T-helper 1 cell treated with Interleukin-12 subunit alpha and Interleukin-12 subunit beta and Interleukin-4 antibody, amounts not matched to agents 30 μg/mL and 1 μg/mL, for 36 hours (primary cell): ENCODE measurements around the gene PHLDA2.
"Not testable (repeated sequence)": the region's sequence is repeated elsewhere in the genome, so short reads cannot be mapped to it uniquely, and the experiment has no call there.

Experiments used
- H3K27ac Mint-ChIP-seq: one replicate; pipeline ENCODE4 v1.8.0; 2021; ENCODE audit warnings: mild to moderate bottlenecking, mixed read lengths
- H3K27me3 Mint-ChIP-seq: one replicate; pipeline ENCODE4 v1.8.0; 2021; ENCODE audit warnings: low read depth, mixed read lengths
- H3K36me3 Mint-ChIP-seq: one replicate; pipeline ENCODE4 v1.8.0; 2021; ENCODE audit warnings: low read depth, mixed read lengths
- H3K4me1 Mint-ChIP-seq: one replicate; pipeline ENCODE4 v1.8.0; 2021; ENCODE audit warnings: low read depth, mixed read lengths
- H3K4me3 Mint-ChIP-seq: one replicate; pipeline ENCODE4 v1.8.0; 2021; ENCODE audit warnings: mild to moderate bottlenecking, moderate library complexity, mixed read lengths
- H3K9me3 Mint-ChIP-seq: one replicate; pipeline ENCODE4 v1.8.0; 2021; ENCODE audit warnings: mixed read lengths

Gene PHLDA2

GRCh38 chr11:2938458-2939418 is 9.5 kb upstream of the PHLDA2 start:
- H3K4me1 Mint-ChIP-seq, H3K4me3 Mint-ChIP-seq, H3K27me3 Mint-ChIP-seq: not testable (repeated sequence)
- Mint-ChIP-seq H3K27ac (peak overlapping the region; percentile 37), H3K36me3 (peaks cover 22% of the 10 kb centered on the region), H3K9me3 (peaks cover 28% of the 10 kb centered on the region)

DNA sequence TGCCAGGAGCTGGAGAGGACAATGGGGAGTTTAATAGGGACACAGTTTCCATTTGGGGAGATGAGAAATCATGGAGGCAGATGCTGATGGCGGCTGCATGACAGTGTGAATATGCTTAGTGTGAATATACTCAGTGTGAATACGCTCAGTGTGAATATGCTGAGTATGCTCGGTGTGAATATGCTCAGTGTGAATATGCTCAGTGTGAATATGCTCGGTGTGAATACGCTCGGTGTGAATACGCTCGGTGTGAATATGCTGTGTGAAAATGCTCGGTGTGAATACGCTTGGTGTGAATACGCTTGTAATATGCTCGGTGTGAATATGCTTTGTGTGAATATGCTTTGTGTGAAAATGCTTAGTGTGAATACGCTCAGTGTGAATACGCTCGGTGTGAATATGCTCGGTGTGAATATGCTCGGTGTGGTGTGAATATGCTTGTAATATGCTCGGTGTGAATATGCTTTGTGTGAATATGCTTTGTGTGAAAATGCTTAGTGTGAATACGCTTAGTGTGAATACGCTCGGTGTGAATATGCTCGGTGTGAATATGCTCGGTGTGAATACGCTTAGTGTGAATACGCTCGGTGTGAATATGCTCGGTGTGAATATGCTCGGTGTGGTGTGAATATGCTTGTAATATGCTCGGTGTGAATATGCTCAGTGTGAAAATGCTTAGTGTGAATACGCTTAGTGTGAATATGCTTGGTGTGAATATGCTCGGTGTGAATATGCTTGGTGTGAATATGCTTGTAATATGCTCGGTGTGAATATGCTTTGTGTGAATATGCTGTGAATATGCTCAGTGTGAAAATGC is 8.6 kb upstream of the PHLDA2 start:
- H3K4me1 Mint-ChIP-seq, H3K4me3 Mint-ChIP-seq: not testable (repeated sequence)
- H3K27ac Mint-ChIP-seq, result peak overlapping the region; percentile 78

DNA sequence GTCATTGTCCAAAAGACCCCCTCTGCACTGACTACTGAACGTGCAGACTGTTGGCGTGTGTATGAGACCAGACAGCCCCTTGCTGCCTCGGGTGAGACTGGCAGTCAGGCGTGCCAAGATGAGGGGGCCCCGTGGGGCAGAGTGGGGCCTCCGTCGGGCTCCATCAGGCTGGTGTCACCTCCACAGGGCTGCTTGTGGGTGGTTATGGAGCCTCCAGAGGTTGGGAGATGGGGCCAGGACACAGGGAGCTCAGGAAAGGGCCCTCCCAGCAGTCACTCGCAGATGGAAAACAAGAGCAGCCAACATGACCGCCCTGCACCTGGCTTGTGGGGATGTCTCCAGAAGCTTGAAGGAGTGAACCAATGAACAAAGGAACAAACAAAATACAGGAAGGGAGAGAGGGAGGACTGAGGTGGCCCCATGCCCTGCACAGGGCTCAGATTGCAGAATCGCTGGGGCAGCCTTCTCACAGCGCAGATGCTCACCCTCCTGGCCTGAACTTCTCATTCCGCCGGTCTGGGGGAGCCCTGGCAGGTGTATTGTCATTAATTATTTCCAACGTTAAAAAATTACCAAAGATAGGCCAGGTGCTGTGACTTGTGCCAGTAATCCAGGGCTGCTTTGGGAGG is 5.5 kb upstream of the PHLDA2 start:
- Mint-ChIP-seq H3K27ac (no peak overlapping the region), H3K27me3 (peaks cover 8% of the 10 kb centered on the region), H3K4me3 (no peak overlapping the region), H3K36me3 (peaks cover 20% of the 10 kb centered on the region), H3K4me1 (peaks cover 9% of the 10 kb centered on the region), H3K9me3 (peaks cover 26% of the 10 kb centered on the region)

More for the DNA sequence above, 8.6 kb upstream of the PHLDA2 start:
- Mint-ChIP-seq H3K9me3 (peaks cover 28% of the 10 kb centered on the region), H3K36me3 (peaks cover 22% of the 10 kb centered on the region)
- not testable (repeated sequence) for H3K27me3 Mint-ChIP-seq

GRCh38 chr11:2934021-2934550 is 4.9 kb upstream of the PHLDA2 start:
- H3K9me3 Mint-ChIP-seq, result peaks cover 22% of the 10 kb centered on the region
- peaks cover 9% of the 10 kb centered on the region for H3K27me3 Mint-ChIP-seq
- H3K36me3 Mint-ChIP-seq, result peaks cover 16% of the 10 kb centered on the region
- H3K4me1 Mint-ChIP-seq, result peaks cover 9% of the 10 kb centered on the region
- peak overlapping the region; percentile 63 for H3K27ac Mint-ChIP-seq
- H3K4me3 Mint-ChIP-seq, result no peak overlapping the region

DNA sequence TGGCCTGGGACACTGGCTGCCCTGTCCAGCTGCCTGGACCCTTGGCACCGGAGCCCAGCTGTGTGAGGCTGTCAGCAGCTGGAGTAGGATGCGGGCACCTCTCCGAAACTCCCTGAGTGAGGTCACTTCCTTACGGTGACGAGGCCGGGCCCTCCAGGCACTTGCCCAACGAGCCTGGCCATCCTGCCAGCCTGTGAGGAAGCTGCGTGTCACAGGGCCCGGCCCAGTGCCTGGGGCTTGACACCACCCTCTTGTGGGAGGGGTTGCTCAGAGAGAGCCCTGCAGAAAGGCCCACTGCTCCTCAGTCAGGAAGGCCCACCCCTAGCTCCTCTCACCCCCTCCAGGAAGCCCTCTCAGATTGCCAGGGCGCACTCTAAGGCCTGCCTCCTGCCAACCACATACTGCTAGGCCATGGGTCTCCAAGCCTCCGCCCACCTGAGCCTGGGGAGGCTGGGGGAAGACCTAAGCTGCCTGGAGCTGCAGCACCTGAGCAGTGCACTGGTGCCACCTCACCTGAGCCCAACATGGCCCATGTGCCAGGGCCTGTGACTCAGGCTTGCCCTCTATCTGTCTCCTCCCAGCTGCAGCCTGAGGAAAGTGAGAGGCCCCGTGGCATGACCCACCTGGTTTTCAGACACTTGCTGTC is 4.3 kb upstream of the PHLDA2 start:
- H3K36me3 Mint-ChIP-seq, result peaks cover 11% of the 10 kb centered on the region
- H3K4me1 Mint-ChIP-seq, result peaks cover 11% of the 10 kb centered on the region
- peaks cover 12% of the 10 kb centered on the region for H3K27me3 Mint-ChIP-seq
- peaks cover 16% of the 10 kb centered on the region for H3K9me3 Mint-ChIP-seq
- peak overlapping the region; percentile 63 for H3K27ac Mint-ChIP-seq
- no peak overlapping the region for H3K4me3 Mint-ChIP-seq

DNA sequence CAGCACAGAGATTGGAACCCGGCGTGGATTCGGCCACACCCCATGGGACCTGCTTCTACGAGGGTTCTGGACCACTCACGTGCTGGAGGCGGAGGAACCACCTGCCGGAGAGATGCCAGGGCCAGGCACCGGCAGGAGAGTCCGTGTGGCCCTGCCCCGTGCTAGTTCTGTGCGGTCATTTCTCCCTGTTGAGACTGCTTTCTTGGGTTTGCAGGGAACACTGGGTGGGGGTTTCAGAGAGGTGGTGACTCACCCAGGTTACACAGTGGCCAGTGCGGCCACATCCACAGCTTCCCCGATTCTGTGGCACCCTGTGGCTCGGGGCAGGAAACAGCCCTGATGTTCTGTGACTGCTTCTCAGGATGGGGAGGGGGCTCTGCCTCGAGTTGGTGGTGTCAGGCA is 3.6 kb upstream of the PHLDA2 start:
- Mint-ChIP-seq H3K27me3 (peaks cover 18% of the 10 kb centered on the region), H3K9me3 (peaks cover 10% of the 10 kb centered on the region), H3K36me3 (peaks cover 5% of the 10 kb centered on the region), H3K4me3 (no peak overlapping the region), H3K27ac (peak overlapping the region; percentile 41), H3K4me1 (peaks cover 16% of the 10 kb centered on the region)

DNA sequence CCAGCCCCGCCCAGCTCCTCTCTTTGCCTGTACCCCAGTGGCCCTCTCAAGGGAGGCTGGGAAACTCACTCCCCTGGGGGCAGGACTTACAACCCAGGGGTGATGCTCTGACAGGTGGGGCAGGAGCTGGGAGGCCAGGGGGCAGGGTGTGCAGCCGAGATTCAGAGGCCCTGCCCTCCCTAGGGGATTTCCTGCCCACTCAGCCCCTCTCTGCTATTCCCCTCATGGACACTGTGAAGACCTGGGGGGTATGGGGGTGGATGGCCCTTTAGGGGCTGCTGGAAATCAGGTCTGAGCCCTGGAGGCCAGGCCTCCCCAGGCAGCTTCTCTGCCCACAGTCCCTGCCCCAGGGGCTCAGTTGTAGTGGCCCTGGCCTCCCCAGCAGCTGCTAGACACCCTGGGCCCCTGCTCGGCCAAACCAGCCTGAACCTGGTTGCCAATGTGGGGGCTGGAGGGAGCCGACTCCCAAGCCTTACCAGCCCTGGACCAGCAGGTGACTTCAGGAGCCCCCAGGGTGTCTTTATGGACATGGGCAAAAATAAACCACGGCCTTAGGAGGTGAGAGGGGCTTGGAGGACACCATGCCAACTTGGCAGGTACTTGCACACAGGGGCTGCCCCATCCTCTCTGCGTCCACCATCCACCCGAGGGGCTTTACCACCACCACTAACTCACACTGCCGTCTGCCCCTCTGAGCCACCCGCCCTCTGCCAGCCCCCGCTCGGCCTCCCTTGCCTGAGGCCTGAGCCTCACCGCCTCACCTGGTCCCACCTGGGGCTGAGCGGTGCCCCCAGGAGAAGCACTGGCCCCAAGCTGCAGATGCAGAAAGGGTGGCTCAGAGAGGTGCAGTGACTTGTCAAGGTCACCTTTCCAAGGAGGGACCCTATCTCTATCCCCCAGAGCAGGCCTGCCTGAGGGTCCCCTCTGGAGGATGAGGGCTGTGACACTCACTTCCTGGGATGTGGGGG is 2.8 kb upstream of the PHLDA2 start:
- Mint-ChIP-seq H3K27me3 (peaks cover 24% of the 10 kb centered on the region), H3K36me3 (peaks cover 2% of the 10 kb centered on the region), H3K4me3 (no peak overlapping the region), H3K4me1 (peaks cover 17% of the 10 kb centered on the region), H3K9me3 (peaks cover 2% of the 10 kb centered on the region), H3K27ac (peak overlapping the region; percentile 26)

DNA sequence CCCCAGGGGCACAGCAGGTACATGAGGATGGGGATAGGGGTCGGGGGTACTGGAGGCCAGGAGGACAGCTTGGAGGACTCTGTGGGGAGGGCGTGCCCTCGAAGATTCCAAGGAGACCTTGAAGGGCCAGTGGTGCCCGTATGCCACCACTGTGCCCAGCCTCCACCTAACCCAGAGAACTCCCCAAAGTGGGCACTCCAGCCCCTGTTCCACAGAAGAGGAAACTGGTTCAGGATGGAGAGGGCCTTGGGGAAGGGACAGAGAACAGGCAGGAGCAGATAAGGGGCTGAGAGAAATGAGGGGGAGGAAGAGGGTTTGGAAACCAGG is 2.2 kb upstream of the PHLDA2 start:
- H3K27me3 Mint-ChIP-seq, result peaks cover 24% of the 10 kb centered on the region

GRCh38 chr11:2930704-2931419 is 1.6 kb upstream of the PHLDA2 start:
- Mint-ChIP-seq H3K36me3 (peaks cover 2% of the 10 kb centered on the region), H3K4me3 (peak overlapping the region; percentile 81), H3K27me3 (peaks cover 24% of the 10 kb centered on the region), H3K9me3 (no peaks in the 10 kb centered on the region), H3K27ac (peak overlapping the region; percentile 74), H3K4me1 (peaks cover 17% of the 10 kb centered on the region)

More for the DNA sequence above, 2.2 kb upstream of the PHLDA2 start:
- no peak overlapping the region for H3K4me3 Mint-ChIP-seq
- no peak overlapping the region for H3K27ac Mint-ChIP-seq
- H3K4me1 Mint-ChIP-seq, result peaks cover 17% of the 10 kb centered on the region
- peaks cover 2% of the 10 kb centered on the region for H3K36me3 Mint-ChIP-seq
- H3K9me3 Mint-ChIP-seq, result no peaks in the 10 kb centered on the region

DNA sequence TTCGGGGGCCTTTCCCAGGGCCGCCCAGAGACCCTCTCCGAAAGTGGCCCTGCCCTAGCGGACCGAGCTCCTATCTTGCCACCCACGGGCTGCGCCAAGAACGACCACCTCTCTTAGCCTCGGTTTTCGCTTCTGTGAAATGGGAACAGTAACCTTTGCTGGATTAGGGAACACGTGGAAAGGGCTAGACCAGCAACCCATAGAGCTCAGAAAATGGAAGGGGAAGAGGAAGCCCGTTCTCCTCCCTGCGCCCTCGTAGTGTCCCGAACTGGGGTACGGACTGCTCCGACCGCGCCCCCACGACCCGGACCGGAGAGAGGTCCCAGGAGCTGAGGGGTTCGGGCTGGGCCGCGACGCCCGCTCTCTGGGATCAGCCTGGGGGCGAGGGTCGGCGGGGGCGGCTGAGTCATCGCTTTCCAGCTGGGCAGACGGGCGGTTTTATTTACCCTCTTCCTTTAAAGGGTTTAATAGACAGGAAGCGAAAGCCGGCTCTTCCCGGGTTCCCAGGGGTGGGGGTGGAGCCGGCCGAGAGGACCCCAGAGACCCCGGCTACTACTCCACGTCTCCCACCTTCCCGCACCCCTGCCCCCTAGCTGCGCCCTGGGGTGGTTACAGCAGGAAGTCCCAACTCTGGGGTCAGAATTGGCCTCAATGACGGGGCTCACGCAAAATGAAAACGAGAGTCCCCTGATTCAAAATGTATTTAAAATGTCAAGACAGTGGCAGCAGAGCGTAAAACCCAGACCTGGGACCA is 907 bp upstream of the PHLDA2 start:
- Mint-ChIP-seq H3K27ac (peak overlapping the region; percentile 74), H3K4me1 (peaks cover 17% of the 10 kb centered on the region)

GRCh38 chr11:2929531-2929949 is 320 bp upstream of the PHLDA2 start:
- no peaks in the 10 kb centered on the region for H3K9me3 Mint-ChIP-seq
- peak overlapping the region; percentile 62 for H3K27ac Mint-ChIP-seq
- H3K27me3 Mint-ChIP-seq, result peaks cover 24% of the 10 kb centered on the region

More for the DNA sequence above, 907 bp upstream of the PHLDA2 start:
- Mint-ChIP-seq H3K27me3 (peaks cover 24% of the 10 kb centered on the region), H3K9me3 (no peaks in the 10 kb centered on the region), H3K4me3 (peak overlapping the region; percentile 81), H3K36me3 (peaks cover 2% of the 10 kb centered on the region)

More at GRCh38 chr11:2929531-2929949, 320 bp upstream of the PHLDA2 start:
- Mint-ChIP-seq H3K36me3 (peaks cover 2% of the 10 kb centered on the region), H3K4me1 (peaks cover 17% of the 10 kb centered on the region), H3K4me3 (peak overlapping the region; percentile 74)
